GM18870 (cell line): ENCODE data around the gene LIN37.
"Not testable (repeated sequence)": the region's sequence is repeated elsewhere in the genome, so short reads cannot be mapped to it uniquely, and the experiment has no call there.

ENCODE experiments used
- ATAC-seq: cut with Tn5 transposase; IDR thresholded peaks from one replicate; pipeline ENCODE4 v1.9.1; 2021; ENCODE audit warnings: moderate library complexity; ENCODE audit not compliant: unreplicated experiment

The LIN37 gene

DNA sequence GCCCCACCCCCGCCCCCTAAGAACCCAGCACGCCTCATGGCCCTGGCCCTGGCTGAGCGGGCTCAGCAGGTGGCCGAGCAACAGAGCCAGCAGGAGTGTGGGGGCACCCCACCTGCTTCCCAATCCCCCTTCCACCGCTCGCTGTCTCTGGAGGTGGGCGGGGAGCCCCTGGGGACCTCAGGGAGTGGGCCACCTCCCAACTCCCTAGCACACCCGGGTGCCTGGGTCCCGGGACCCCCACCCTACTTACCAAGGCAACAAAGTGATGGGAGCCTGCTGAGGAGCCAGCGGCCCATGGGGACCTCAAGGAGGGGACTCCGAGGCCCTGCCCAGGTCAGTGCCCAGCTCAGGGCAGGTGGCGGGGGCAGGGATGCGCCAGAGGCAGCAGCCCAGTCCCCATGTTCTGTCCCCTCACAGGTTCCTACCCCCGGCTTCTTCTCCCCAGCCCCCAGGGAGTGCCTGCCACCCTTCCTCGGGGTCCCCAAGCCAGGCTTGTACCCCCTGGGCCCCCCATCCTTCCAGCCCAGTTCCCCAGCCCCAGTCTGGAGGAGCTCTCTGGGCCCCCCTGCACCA lies 38.9 kb downstream of the LIN37 start:
- ATAC-seq, result no peak

DNA sequence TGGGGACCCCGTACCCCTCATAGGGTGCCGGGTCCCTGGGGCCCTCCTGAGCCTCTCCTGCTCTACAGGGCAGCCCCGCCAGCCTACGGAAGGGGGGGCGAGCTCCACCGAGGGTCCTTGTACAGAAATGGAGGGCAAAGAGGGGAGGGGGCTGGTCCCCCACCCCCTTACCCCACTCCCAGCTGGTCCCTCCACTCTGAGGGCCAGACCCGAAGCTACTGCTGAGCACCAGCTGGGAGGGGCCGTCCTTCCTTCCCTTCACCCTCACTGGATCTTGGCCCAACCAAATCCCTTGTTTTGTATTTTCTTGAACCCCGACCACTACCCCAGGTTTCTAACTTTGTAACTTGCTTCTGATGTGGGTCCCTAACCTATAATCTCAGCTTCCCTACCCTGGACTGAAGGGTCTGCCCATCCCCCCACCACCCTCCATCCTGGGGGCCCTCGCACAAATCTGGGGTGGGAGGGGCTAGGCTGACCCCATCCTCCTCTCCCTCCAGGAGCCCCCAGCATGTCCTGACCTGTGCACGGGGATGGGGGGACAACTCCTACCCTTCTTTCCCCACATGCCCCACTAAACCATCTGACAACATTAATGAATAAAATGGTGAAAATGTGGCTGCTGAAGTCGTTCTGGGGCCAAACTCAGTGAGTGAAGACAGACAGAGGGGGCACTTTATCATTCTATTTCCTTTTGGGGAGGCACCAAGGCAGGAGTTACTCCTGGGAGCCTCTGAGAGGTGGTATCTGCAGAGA lies 40.0 kb downstream of the LIN37 start:
- no peak for ATAC-seq

GRCh38 chr19:35789195-35789977 lies 41.0 kb downstream of the LIN37 start:
- ATAC-seq, result no peak

- ATAC-seq, result no peak
Measured at GRCh38 chr19:35789978-35790944, 41.9 kb downstream of the LIN37 start.

- no peak for ATAC-seq
Measured at GRCh38 chr19:35790981-35791813, 42.8 kb downstream of the LIN37 start.

DNA sequence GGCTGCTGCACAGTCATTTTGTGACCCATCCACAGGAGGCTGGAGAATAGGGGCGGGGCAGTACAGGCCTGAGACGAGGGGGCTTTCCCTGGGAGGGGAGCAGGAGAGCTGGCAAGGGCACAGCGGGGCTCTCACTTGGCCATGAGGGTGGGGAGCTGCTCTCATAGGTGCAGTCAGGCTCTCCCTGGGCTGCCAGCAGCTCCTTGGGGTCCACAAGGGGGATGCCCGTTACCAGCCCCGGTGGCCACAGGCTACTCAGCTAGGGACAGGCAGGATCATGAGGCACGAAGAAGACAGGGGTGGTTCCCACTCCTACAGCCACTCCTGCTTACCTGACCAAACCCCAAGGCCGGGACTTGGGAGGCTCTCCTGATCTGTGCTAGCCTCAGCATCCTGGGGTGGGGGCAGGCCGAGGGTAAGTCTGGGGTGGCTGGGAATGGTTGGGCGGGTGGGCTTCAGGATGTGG lies 43.5 kb downstream of the LIN37 start:
- ATAC-seq, result no peak

DNA sequence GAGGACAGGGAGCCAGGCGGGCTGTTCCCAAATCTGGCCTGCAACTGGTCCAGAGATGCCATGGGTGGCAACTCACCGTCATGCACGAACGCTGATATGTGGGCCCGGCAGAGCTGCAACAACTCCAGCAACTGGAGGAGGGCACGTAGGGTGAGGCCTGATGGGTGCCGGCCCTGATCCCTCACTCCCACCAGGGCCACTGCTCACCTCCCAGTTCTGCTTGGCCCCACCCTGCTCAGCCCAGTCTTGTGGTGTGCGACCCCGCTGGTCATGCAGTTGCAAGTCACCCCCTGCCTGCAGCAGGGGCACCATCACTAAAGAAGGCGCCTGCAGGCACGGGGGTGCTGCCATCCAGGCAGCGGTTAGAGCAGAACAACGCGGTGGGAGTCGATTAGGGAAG lies 43.9 kb downstream of the LIN37 start:
- no peak for ATAC-seq

- ATAC-seq, result no peak
Measured at GRCh38 chr19:35792888-35793287, 44.5 kb downstream of the LIN37 start.

- ATAC-seq, result no peak
Measured at GRCh38 chr19:35793381-35794165, 45.2 kb downstream of the LIN37 start.

DNA sequence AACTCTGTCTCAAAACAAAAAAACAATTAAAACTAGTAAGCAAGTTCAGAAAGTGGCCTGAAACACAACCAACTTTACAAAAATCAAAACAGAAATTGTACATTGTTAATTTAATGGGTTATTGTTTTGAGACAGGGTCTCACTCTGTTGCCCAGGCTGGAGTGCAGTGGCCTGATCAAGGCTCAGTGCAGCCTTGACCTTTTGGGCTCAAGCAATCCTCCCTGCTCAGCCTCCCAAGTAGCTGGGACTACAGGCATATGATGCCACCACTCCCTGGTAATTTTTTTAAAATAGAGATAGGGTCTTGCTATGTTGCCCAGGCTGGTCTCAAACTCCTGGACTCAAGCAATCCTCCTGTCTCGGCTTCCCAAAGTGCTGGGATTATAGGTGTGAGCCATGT lies 47.2 kb downstream of the LIN37 start:
- not testable (repeated sequence) for ATAC-seq

- ATAC-seq, result no peak
Measured at GRCh38 chr19:35796645-35797542, 48.5 kb downstream of the LIN37 start.

DNA sequence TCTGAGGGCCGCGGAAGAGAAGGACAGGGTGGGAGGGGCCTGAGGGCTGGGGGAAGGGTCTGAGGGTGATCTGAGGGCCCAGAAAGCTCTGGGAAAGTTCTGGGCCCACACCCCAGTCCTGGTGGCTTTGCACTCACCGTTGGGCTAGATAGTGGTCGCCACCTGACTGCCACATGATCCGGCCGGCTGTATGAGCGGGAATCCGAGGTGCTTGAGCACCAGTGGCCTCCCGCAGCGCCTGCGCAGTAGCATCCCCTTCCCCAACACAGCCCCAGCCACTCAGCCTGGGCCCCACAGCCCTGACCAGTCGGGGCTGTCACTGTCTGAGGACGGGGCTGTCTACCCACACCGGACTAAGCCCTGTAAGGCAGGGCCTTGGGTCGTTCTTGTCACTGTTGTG lies 49.3 kb downstream of the LIN37 start:
- ATAC-seq, result no peak

GRCh38 chr19:35801828-35802227 lies 53.5 kb downstream of the LIN37 start:
- no peak for ATAC-seq
